T-cell (primary cell): Measurements from ENCODE around the gene DLG1. TPM values are rescaled to one million over a fixed set of nuclear protein-coding genes. Genes with fewer than 3 reads are reported as not detected.
A peak's percentile ranks its signal among the peaks of the same experiment; 100 is the strongest.

ENCODE experiments used
- ATAC-seq, 4 experiments: fragments of 200-7000 bp in 3 of 4; fragments of 150-1000 bp in 1 of 4; cut with Tn5 transposase; replicated peaks in 1 of 4; 1 replicate in 3 of 4; 2 replicates in 1 of 4; pipeline ENCODE4 v1.10.0; 2021; ENCODE audit warnings: moderate library complexity in 3 of 4, mild to moderate bottlenecking in 2 of 4, moderate number of reproducible peaks in 1 of 4
- CTCF ChIA-PET, 2 donors: fragments of 300-600 bp; sonication (Branson Sonifier 250); formaldehyde crosslinking; loops; one replicate each; lab custom pipeline; 2022; ENCODE audit warnings: antibody characterized with exemption in 2 of 2; lab: Charles Lee
- POLR2A ChIA-PET, 2 donors: fragments of 300-600 bp; sonication (Branson Sonifier 250); formaldehyde crosslinking; loops; one replicate each; lab custom pipeline; 2022; ENCODE audit warnings: antibody characterized with exemption in 2 of 2; lab: Charles Lee
- DNase-seq, 35 experiments: peaks; one replicate each; pipeline versions ENCODE4 v3.0.0 to v3.0.0-alpha.2; 2013 to 2023
- H3K27ac ChIP-seq: one replicate; pipeline ENCODE4 v1.5.1; 2013; ENCODE audit warnings: low read length
- H3K27me3 ChIP-seq, 2 experiments: replicated peaks in 1 of 2; 1 replicate in 1 of 2; 2 replicates in 1 of 2; pipeline versions ENCODE4 v1.6.1 to v1.7.0; 2013; ENCODE audit warnings: low read length in 1 of 2, mixed read lengths in 1 of 2; ENCODE audit not compliant: control insufficient read depth in 2 of 2, insufficient read depth in 2 of 2; ENCODE audit errors: extremely low read depth in 1 of 2
- H3K36me3 ChIP-seq, 2 donors: 1 replicate in 1 of 2; 2 replicates in 1 of 2; pipeline versions ENCODE4 v1.6.1 to v1.7.0; 2013; ENCODE audit warnings: low read length in 1 of 2; ENCODE audit not compliant: control insufficient read depth in 2 of 2, insufficient read depth in 1 of 2; ENCODE audit errors: extremely low read depth in 1 of 2
- H3K4me1 ChIP-seq, 2 experiments: 1 replicate in 1 of 2; 2 replicates in 1 of 2; pipeline versions ENCODE4 v1.6.1 to v1.7.0; 2013; ENCODE audit warnings: low read length in 2 of 2, mixed read lengths in 1 of 2; ENCODE audit not compliant: insufficient read depth in 2 of 2, control insufficient read depth in 1 of 2; ENCODE audit errors: extremely low read depth in 1 of 2
- H3K4me3 ChIP-seq, 2 donors: 1 replicate in 1 of 2; 2 replicates in 1 of 2; pipeline versions ENCODE4 v1.5.1 to v1.7.0; 2013; ENCODE audit warnings: mild to moderate bottlenecking in 2 of 2, low read length in 1 of 2, moderate library complexity in 1 of 2; ENCODE audit not compliant: control insufficient read depth in 1 of 2; ENCODE audit errors: extremely low read depth in 1 of 2
- H3K9me3 ChIP-seq: 2 replicates; pipeline ENCODE4 v1.7.0; 2013
- H3K27ac Mint-ChIP-seq, 2 donors: one replicate each; pipeline ENCODE4 v1.8.0; 2020 to 2021; ENCODE audit warnings: mild to moderate bottlenecking in 2 of 2, mixed read lengths in 2 of 2
- H3K27me3 Mint-ChIP-seq, 2 donors: one replicate each; pipeline ENCODE4 v1.8.0; 2021 to 2022; ENCODE audit warnings: mixed read lengths in 2 of 2
- H3K36me3 Mint-ChIP-seq: one replicate; pipeline ENCODE4 v1.8.0; 2021; ENCODE audit warnings: mixed read lengths
- H3K4me1 Mint-ChIP-seq, 3 donors: one replicate each; pipeline ENCODE4 v1.8.0; 2020 to 2022; ENCODE audit warnings: mixed read lengths in 3 of 3, mild to moderate bottlenecking in 1 of 3
- H3K4me3 Mint-ChIP-seq, 3 donors: one replicate each; pipeline ENCODE4 v1.8.0; 2020 to 2022; ENCODE audit warnings: mild to moderate bottlenecking in 3 of 3, mixed read lengths in 3 of 3, moderate library complexity in 3 of 3
- H3K9me3 Mint-ChIP-seq, 3 donors: one replicate each; pipeline ENCODE4 v1.8.0; 2020 to 2022; ENCODE audit warnings: mixed read lengths in 3 of 3
- WGBS: methylation state at CpG from one replicate; pipeline ENCODE4 v1.1.5; 2013; ENCODE audit warnings: missing lambda C conversion rate; ENCODE audit not compliant: insufficient coverage; 5-methylcytosine and 5-hydroxymethylcytosine counted together
- total RNA-seq, 35 experiments: library from RNA in 6 of 35; stranded (reverse) in 6 of 35; fragments of 120-200 nt in 1 of 35; gene quantifications; one replicate each; pipeline versions ENCODE4 v1.2.1 to v1.2.4 and lab custom pipeline; 2013 to 2026

DLG1 gene
- total RNA-seq, 5 donors from 2014 or later (not counting 1 experiment from before 2014, with no cell fraction given), result 65.5 to 96.5 (median 68.4) TPM

GRCh38 chr3:197224034-197224444, 74.4 kb downstream of the DLG1 start:
- Mint-ChIP-seq H3K27ac (no peak overlapping the region), H3K4me1 (peaks cover 39 to 57% (median 52%) of the 10 kb centered on the region in 3 donors), H3K9me3 (no peaks in the 10 kb centered on the region), H3K27me3 (no peaks in the 10 kb centered on the region), H3K4me3 (no peak overlapping the region), H3K36me3 (no peaks in the 10 kb centered on the region)
- ChIA-PET CTCF (interaction anchor here in 1 of 2 donors (0.6 to 1.8 kb wide), 2 partner anchors 278 to 389 kb away, joined by 3 to 4 read pairs; no protein-coding TSS in a partner anchor), POLR2A (no interaction called here)
- DNase-seq (peak in 1 of 35 experiments; percentile 59), ATAC-seq (peak in 1 of 4 experiments; percentile 31)
- no peaks in the 10 kb centered on the region for H3K9me3 ChIP-seq
- H3K27ac ChIP-seq, result no peak overlapping the region
- H3K27me3 ChIP-seq, result no peaks in the 10 kb centered on the region
- no peaks in the 10 kb centered on the region for H3K4me1 ChIP-seq
- no peaks in the 10 kb centered on the region for H3K36me3 ChIP-seq
- H3K4me3 ChIP-seq, result no peak overlapping the region

GRCh38 chr3:197222937-197223370, 75.5 kb downstream of the DLG1 start:
- Mint-ChIP-seq H3K27me3 (no peaks in the 10 kb centered on the region), H3K27ac (no peak overlapping the region), H3K4me3 (no peak overlapping the region), H3K4me1 (peaks cover 34 to 50% (median 47%) of the 10 kb centered on the region in 3 donors), H3K36me3 (no peaks in the 10 kb centered on the region), H3K9me3 (no peaks in the 10 kb centered on the region)
- no peaks in the 10 kb centered on the region for H3K4me1 ChIP-seq
- H3K4me3 ChIP-seq, result no peak overlapping the region
- CTCF ChIA-PET, result interaction anchor here in 1 of 2 donors (0.6 to 1.8 kb wide), 3 partner anchors 12 to 279 kb away, joined by 3 to 4 read pairs (median 3); no protein-coding TSS in a partner anchor
- H3K36me3 ChIP-seq, result no peaks in the 10 kb centered on the region
- no peak overlapping the region for H3K27ac ChIP-seq
- no peak for ATAC-seq
- 65% methylated on average over 2 of the region's 5 CpGs for whole genome bisulfite sequencing
- no peaks in the 10 kb centered on the region for H3K27me3 ChIP-seq
- POLR2A ChIA-PET, result no interaction called here
- no peak for DNase-seq
- H3K9me3 ChIP-seq, result no peaks in the 10 kb centered on the region

DNA sequence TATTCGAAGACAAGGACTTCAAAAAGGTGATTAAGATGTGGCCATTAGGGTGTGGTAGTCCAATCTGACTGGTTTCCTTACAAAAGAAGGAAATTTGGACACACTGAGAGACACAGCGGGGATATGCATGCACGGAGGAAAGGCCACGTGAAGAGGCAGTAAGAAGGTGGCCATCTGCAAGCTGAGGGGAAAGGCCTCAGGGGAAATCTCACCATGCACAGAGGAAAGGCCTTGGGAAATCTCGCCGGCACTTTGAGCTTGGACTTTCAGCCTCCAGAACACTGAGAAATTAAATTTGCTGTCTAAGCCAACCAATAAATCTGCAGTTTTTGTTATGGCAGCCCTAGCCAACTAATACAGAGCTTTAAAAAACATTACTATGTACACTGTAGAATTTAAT, 78.8 kb downstream of the DLG1 start:
- peaks cover 4% of the 10 kb centered on the region for H3K36me3 Mint-ChIP-seq
- no peak overlapping the region for H3K27ac Mint-ChIP-seq
- CTCF ChIA-PET, result no interaction called here

GRCh38 chr3:197218210-197218609, 80.2 kb downstream of the DLG1 start:
- Mint-ChIP-seq H3K36me3 (peaks cover 8% of the 10 kb centered on the region), H3K4me3 (no peak overlapping the region), H3K4me1 (peaks cover 30 to 63% (median 61%) of the 10 kb centered on the region in 3 donors), H3K27me3 (no peaks in the 10 kb centered on the region), H3K9me3 (no peaks in the 10 kb centered on the region), H3K27ac (no peak overlapping the region)
- Histone ChIP-seq H3K4me3 (no peak overlapping the region), H3K9me3 (no peaks in the 10 kb centered on the region), H3K27ac (no peak overlapping the region), H3K36me3 (no peaks in the 10 kb centered on the region), H3K27me3 (no peaks in the 10 kb centered on the region), H3K4me1 (no peaks in the 10 kb centered on the region)
- 100% methylated on average over 1 of the region's 3 CpGs for WGBS
- ChIA-PET CTCF (no interaction called here), POLR2A (no interaction called here)
- no peak for DNase-seq
- no peak for ATAC-seq

More for the DNA sequence above, 78.8 kb downstream of the DLG1 start:
- no peaks in the 10 kb centered on the region for H3K9me3 ChIP-seq
- 100% methylated on average over 4 of the region's 6 CpGs for WGBS
- Mint-ChIP-seq H3K4me3 (no peak overlapping the region), H3K9me3 (no peaks in the 10 kb centered on the region), H3K27me3 (no peaks in the 10 kb centered on the region), H3K4me1 (peaks cover 30 to 57% (median 56%) of the 10 kb centered on the region in 3 donors)
- POLR2A ChIA-PET, result no interaction called here
- DNase-seq (no peak), ATAC-seq (no peak)
- H3K36me3 ChIP-seq, result no peaks in the 10 kb centered on the region
- no peak overlapping the region for H3K4me3 ChIP-seq
- H3K27me3 ChIP-seq, result no peaks in the 10 kb centered on the region
- H3K27ac ChIP-seq, result no peak overlapping the region
- no peaks in the 10 kb centered on the region for H3K4me1 ChIP-seq

- H3K27me3 ChIP-seq, result no peaks in the 10 kb centered on the region
- H3K27me3 Mint-ChIP-seq, result no peaks in the 10 kb centered on the region
- ChIA-PET POLR2A (no interaction called here), CTCF (no interaction called here)
- H3K9me3 Mint-ChIP-seq, result peaks cover 3 to 7% (median 5%) of the 10 kb centered on the region in 3 donors
- peaks cover 17% of the 10 kb centered on the region for H3K36me3 Mint-ChIP-seq
- ATAC-seq (no peak), DNase-seq (no peak)
- no peak overlapping the region for H3K27ac ChIP-seq
- no CpG with 5 or more reads among the region's 4 CpGs for WGBS
- no peaks in the 10 kb centered on the region for H3K9me3 ChIP-seq
- no peak overlapping the region for H3K4me3 Mint-ChIP-seq
- H3K4me3 ChIP-seq, result no peak overlapping the region
- H3K36me3 ChIP-seq, result no peaks in the 10 kb centered on the region
- no peaks in the 10 kb centered on the region for H3K4me1 ChIP-seq
- peaks cover 31 to 58% (median 54%) of the 10 kb centered on the region in 3 donors for H3K4me1 Mint-ChIP-seq
- H3K27ac Mint-ChIP-seq, result no peak overlapping the region
Measured at GRCh38 chr3:197216914-197217313, 81.5 kb downstream of the DLG1 start.

DNA sequence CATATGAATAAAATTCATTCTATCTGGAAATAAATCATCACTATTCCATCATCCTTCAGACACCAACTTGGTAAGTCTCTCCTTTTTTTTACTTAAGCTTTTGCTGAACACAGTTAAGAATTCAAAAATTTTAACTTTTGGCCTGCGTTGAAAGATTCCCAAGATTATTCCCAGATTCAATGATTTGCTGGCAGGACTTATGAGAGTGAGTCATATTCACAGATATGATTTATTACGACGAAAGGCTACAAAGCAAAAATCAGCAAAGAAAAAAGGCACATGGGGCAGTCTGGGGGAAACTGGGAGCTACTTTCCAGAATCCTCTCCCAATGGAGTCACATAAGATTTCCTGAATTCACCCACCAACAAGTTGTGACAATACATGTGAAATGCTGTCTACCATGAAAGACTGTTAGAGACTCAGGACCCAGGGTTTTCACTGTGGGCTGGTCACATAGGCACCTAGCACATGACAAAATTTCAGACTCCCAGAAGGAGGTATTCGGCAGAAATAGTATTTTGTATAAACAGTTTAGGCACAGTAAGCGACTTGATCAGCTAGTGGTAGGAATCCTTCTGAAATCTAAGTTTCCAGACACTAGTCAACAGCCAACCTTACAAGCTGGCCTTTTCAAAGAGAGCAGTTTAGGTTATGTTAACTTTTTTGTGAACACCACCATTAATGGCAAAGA, 82.1 kb downstream of the DLG1 start:
- ChIA-PET POLR2A (no interaction called here), CTCF (no interaction called here)
- no peak for DNase-seq
- H3K4me3 ChIP-seq, result no peak overlapping the region
- H3K27me3 Mint-ChIP-seq, result no peaks in the 10 kb centered on the region
- H3K9me3 ChIP-seq, result no peaks in the 10 kb centered on the region
- ATAC-seq, result no peak
- no CpG with 5 or more reads among the region's 5 CpGs for WGBS
- no peaks in the 10 kb centered on the region for H3K36me3 ChIP-seq
- no peak overlapping the region for H3K27ac ChIP-seq
- no peaks in the 10 kb centered on the region for H3K27me3 ChIP-seq
- no peak overlapping the region for H3K27ac Mint-ChIP-seq
- peaks cover 3 to 10% (median 5%) of the 10 kb centered on the region in 3 donors for H3K9me3 Mint-ChIP-seq
- H3K36me3 Mint-ChIP-seq, result peaks cover 23% of the 10 kb centered on the region
- no peaks in the 10 kb centered on the region for H3K4me1 ChIP-seq
- H3K4me3 Mint-ChIP-seq, result no peak overlapping the region
- H3K4me1 Mint-ChIP-seq, result peaks cover 36 to 57% (median 52%) of the 10 kb centered on the region in 3 donors
